Upper lobe of left lung (tissue), 6 donors: ENCODE data around the gene OSBPL10. TPM values are rescaled to one million over a fixed set of nuclear protein-coding genes. Genes with fewer than 3 reads are reported as not detected.

ENCODE experiments used
- ATAC-seq, 2 donors: fragments of 200-7000 bp; cut with Tn5 transposase; one replicate each; pipeline ENCODE4 v1.9.1; 2022; ENCODE audit warnings: mild to moderate bottlenecking in 2 of 2, moderate library complexity in 2 of 2; ENCODE audit not compliant: low FRiP score in 2 of 2
- DNase-seq, 2 donors: peaks; one replicate each; pipeline ENCODE4 v3.0.0-alpha.2; 2019 to 2020
- H3K27ac ChIP-seq, 4 donors: fragments of 200-600 bp; sonication (generic); one replicate each; pipeline ENCODE4 v1.5.1; 2016 to 2019
- H3K27me3 ChIP-seq, 4 donors: fragments of 200-600 bp; sonication (generic); one replicate each; pipeline ENCODE4 v1.5.1; 2017 to 2019
- H3K36me3 ChIP-seq, 4 donors: fragments of 200-600 bp; sonication (generic); one replicate each; pipeline ENCODE4 v1.5.1; 2016 to 2019
- H3K4me1 ChIP-seq, 4 donors: fragments of 200-600 bp; sonication (generic); one replicate each; pipeline ENCODE4 v1.5.1; 2018 to 2019
- H3K4me3 ChIP-seq, 4 donors: fragments of 200-600 bp; sonication (generic); one replicate each; pipeline ENCODE4 v1.5.1; 2017 to 2019; ENCODE audit warnings: mild to moderate bottlenecking in 2 of 4, moderate library complexity in 1 of 4
- H3K9me3 ChIP-seq, 4 donors: fragments of 200-600 bp; sonication (generic); one replicate each; pipeline ENCODE4 v1.5.1; 2018 to 2019
- EP300 ChIP-seq, 4 donors: sonication (generic); formaldehyde crosslinking; IDR thresholded peaks; one replicate each; pipeline ENCODE4 v1.5.1; 2017; ENCODE audit warnings: antibody characterized with exemption in 4 of 4, control low read depth in 2 of 4
- POLR2A ChIP-seq, 4 donors: fragments of 450-650 bp; IDR thresholded peaks; one replicate each; pipeline ENCODE4 v1.5.1; 2016 to 2017; ENCODE audit warnings: antibody characterized with exemption in 4 of 4, mild to moderate bottlenecking in 2 of 4
- POLR2AphosphoS5 ChIP-seq, 2 donors: sonication (generic); formaldehyde crosslinking; IDR thresholded peaks; one replicate each; pipeline ENCODE4 v1.5.1; 2017; ENCODE audit warnings: antibody characterized with exemption in 2 of 2
- WGBS, 2 donors: methylation state at CpG; one replicate each; pipeline ENCODE4 v1.1.5; 2017 to 2018; 5-methylcytosine and 5-hydroxymethylcytosine counted together
- total RNA-seq, 6 donors: library from RNA; depleted of rRNA in 4 of 6; stranded (reverse); fragments of >200 nt in 4 of 6; gene quantifications; one replicate each; pipeline versions ENCODE4 v1.1.0 to v1.2.1, GENCODE V29; 2016 to 2021
- TF ChIP-seq, protein P1 (sequence below), 6 experiments: fragments of 450-650 bp in 4 of 6; fragments of 200-600 bp in 2 of 6; sonication (generic) in 2 of 6; IDR thresholded peaks; one replicate each; pipeline ENCODE4 v1.5.1; 2016 to 2019; ENCODE audit warnings: antibody characterized with exemption in 6 of 6
- donor health status: DM: no; HTN: no; CAD: no; lungs with moderate emphysema.
- donor health status: DM: no; HTN: yes; CAD: no; lungs with severe emphysema.

OSBPL10 gene
- total RNA-seq, 6 donors from 2014 or later, result 13.6 to 73.9 (median 24.4) TPM

DNA sequence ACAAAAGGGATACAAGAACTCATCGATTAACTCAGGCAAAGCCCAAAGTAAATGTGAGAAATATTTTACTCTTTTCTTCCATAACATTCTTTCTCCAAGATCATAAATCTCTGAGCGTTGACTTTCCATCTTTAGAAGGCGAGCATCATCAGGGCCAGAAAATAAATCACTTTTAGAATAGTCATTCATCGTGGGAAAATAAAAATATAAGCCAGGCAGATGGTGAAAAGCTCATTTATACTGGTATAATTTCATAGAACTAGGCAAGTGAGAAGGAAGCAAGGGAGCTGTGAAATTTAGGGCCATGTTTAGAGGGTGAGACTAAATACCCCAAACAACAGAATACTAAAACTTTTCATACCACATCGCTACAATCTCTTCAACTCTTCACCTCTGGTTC is 257.4 kb downstream of the OSBPL10 start:
- ATAC-seq, result no peak
- Histone ChIP-seq H3K9me3 (no peaks in the 10 kb centered on the region), H3K4me1 (no peaks in the 10 kb centered on the region), H3K27ac (no peak overlapping the region), H3K4me3 (no peak overlapping the region), H3K27me3 (no peaks in the 10 kb centered on the region), H3K36me3 (no peaks in the 10 kb centered on the region)
- DNase-seq, result no peak
- no peak for TF ChIP-seq POLR2A (IDR thresholded peaks at IDR 0.05)
- no peak for TF ChIP-seq POLR2AphosphoS5 (IDR thresholded peaks at IDR 0.05)
- no peak for TF ChIP-seq EP300 (IDR thresholded peaks at IDR 0.05)
- TF ChIP-seq, protein P1, sequence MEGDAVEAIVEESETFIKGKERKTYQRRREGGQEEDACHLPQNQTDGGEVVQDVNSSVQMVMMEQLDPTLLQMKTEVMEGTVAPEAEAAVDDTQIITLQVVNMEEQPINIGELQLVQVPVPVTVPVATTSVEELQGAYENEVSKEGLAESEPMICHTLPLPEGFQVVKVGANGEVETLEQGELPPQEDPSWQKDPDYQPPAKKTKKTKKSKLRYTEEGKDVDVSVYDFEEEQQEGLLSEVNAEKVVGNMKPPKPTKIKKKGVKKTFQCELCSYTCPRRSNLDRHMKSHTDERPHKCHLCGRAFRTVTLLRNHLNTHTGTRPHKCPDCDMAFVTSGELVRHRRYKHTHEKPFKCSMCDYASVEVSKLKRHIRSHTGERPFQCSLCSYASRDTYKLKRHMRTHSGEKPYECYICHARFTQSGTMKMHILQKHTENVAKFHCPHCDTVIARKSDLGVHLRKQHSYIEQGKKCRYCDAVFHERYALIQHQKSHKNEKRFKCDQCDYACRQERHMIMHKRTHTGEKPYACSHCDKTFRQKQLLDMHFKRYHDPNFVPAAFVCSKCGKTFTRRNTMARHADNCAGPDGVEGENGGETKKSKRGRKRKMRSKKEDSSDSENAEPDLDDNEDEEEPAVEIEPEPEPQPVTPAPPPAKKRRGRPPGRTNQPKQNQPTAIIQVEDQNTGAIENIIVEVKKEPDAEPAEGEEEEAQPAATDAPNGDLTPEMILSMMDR (IDR thresholded peaks at IDR 0.05), result no peak
- WGBS, 2 donors, result 91 to 93% methylated on average over 5 of the region's 5 CpGs

DNA sequence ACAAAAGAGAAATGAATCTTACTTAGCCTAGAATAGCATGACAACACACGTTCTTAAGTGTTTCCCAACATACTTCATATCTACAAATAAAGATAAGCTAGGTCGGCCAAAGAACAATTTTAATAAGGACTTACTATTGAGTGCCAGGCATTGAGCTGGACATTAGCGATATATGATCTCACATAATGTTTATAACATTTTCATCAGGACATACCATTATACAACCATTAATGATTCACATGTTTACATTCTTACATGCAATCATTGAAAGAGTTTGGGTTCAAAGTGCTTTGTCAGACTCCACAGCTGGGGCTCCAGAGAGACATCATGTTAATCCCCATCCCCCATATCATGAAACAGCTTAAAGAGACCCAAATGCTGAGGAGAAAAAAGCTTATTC is 259.4 kb downstream of the OSBPL10 start:
- H3K4me3 ChIP-seq, result no peak overlapping the region
- no peaks in the 10 kb centered on the region for H3K4me1 ChIP-seq
- no peak for DNase-seq
- no peaks in the 10 kb centered on the region for H3K9me3 ChIP-seq
- H3K27me3 ChIP-seq, result no peaks in the 10 kb centered on the region
- 46 to 73% methylated on average over 3 of the region's 3 CpGs for WGBS, 2 donors
- H3K27ac ChIP-seq, result no peak overlapping the region
- ATAC-seq, result no peak
- no peaks in the 10 kb centered on the region for H3K36me3 ChIP-seq
- TF ChIP-seq, protein P1 (IDR thresholded peaks at IDR 0.05), result no peak
- TF ChIP-seq POLR2AphosphoS5 (IDR thresholded peaks at IDR 0.05) (no peak), POLR2A (IDR thresholded peaks at IDR 0.05) (no peak)

DNA sequence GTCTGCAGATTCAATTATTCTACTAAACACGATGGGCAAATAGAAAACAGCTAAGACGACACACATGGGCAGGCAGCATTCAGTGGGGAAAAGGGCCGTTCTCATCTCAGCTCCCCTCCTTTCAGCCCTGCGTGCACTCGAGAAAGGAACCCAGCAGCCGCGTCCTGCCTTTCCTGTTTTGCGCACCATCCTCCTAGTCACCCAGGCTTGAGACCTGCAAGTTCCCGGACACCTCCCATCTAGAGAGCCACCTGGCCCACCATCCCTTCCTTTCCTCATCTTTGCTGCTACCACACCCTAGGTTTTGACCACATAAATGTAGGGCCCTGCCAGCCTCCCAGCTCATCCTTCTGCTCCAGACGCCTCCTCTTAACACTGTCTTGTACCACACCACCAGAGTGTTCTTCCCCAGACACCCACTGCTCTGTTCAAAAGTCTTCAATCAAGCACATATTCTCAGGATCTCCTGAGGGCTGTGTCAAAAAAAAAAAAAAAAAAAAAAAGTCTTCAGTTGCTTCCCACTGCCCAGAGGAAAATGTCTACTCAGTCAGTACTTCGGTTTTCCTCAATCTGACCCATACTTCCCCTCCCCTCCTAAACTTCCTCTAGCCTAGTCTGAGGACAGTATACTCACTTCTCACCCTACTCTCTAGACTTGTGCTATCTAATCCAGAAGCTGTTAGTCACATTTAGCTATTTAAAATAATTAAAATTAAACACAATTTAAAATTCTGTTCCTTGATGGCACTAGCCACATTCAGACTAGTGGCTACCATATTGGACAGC is 266.4 kb downstream of the OSBPL10 start:
- Histone ChIP-seq H3K4me1 (no peaks in the 10 kb centered on the region), H3K9me3 (no peaks in the 10 kb centered on the region), H3K27me3 (no peaks in the 10 kb centered on the region), H3K4me3 (no peak overlapping the region), H3K27ac (no peak overlapping the region), H3K36me3 (no peaks in the 10 kb centered on the region)
- TF ChIP-seq EP300 (IDR thresholded peaks at IDR 0.05), result no peak
- TF ChIP-seq POLR2A (IDR thresholded peaks at IDR 0.05), result no peak
- TF ChIP-seq, protein P1 (IDR thresholded peaks at IDR 0.05), result no peak
- TF ChIP-seq POLR2AphosphoS5 (IDR thresholded peaks at IDR 0.05), result no peak
- peak in 1 of 2 donors; percentile 55 for ATAC-seq
- 76 to 78% methylated on average over 11 of the region's 11 CpGs for WGBS, 2 donors
- no peak for DNase-seq

DNA sequence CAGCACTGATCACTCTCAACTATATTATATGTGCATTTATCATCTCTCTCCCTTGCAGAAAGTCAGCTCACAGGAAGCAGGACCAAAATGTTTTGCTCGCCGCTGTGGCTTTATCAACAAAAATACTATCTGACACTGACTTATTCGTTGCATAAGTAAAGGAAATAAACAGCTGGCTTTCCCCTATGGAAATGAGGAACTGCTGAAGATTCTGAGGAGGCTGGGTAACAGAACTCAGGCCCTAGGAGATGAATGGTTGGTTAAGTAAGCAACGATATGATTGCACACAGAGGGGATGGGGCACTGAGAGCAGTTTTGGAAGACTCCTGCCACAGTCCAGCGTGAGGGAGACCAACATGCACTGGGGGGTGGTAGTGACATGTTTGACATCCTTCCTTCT is 267.2 kb downstream of the OSBPL10 start:
- Histone ChIP-seq H3K4me1 (no peaks in the 10 kb centered on the region), H3K4me3 (no peak overlapping the region), H3K27ac (no peak overlapping the region), H3K9me3 (no peaks in the 10 kb centered on the region), H3K27me3 (no peaks in the 10 kb centered on the region), H3K36me3 (no peaks in the 10 kb centered on the region)
- no peak for TF ChIP-seq POLR2A (IDR thresholded peaks at IDR 0.05)
- TF ChIP-seq, protein P1 (IDR thresholded peaks at IDR 0.05), result no peak
- no peak for TF ChIP-seq POLR2AphosphoS5 (IDR thresholded peaks at IDR 0.05)
- TF ChIP-seq EP300 (IDR thresholded peaks at IDR 0.05), result no peak
- 58 to 67% methylated on average over 5 of the region's 5 CpGs for WGBS, 2 donors
- peak in 1 of 2 donors; percentile 25 for ATAC-seq
- no peak for DNase-seq
